GM21723 (cell line): ENCODE results near the gene OFD1.
A peak's percentile ranks its signal among the peaks of the same experiment; 100 is the strongest.
"Not testable (repeated sequence)": the region's sequence is repeated elsewhere in the genome, so short reads cannot be mapped to it uniquely, and the experiment has no call there.

ENCODE experiments used
- ATAC-seq: cut with Tn5 transposase; IDR thresholded peaks from one replicate; pipeline ENCODE4 v1.9.1; 2021; ENCODE audit warnings: mild to moderate bottlenecking, moderate library complexity; ENCODE audit not compliant: unreplicated experiment

OFD1 gene

DNA sequence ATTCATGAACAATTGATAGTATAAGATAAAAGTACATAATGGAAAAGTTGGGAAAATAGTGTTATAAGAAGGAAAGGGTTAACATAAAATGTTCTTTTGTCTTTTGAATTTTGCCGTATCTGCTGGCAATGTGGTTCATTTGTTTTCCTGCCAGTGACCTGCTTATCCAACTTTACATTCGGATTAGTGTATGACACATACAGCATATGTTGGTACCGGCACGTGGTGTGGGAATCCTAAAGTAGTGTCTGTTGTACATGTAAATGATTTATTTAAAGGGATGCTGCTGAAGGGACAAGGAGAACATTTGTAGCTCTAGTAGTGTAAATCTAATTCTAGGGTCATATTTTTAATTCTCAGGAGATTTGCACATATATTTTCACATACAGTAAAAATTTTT, 34.2 kb upstream of the OFD1 start:
- no peak for ATAC-seq

DNA sequence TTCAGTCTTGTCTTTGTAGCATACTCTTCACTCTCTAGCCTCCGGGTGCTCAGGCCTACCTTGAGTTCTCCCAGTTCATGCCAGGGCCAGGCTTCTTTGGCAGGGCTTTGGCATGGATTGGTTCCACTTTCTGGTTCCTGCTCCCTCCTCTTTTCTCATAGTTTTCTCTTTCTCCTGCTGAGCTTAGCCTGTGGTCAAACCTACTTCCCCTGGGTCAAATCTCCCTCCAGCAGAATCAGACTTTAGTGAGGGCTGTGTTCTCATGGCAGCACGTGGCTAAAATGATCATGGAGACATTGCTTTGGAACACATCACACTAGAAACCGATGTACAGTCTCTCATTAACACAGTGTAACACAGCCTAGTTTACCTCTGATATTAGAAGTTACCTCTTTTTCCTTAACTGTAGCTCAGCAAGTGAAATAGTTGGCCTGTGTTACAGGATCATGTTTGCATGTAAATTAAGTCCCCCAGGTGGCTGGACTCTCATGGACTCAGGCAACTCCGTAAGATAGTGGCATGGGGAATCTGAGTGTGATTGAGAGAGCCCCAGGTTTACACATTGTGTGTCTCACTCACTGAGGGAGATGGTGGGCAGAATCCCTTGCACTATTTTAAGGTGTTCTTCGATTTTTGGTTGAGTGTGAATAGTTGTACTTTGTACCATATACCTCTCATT, 32.3 kb upstream of the OFD1 start:
- ATAC-seq, result no peak

- no peak for ATAC-seq
Observed at GRCh38 chrX:13703135-13703534, 31.4 kb upstream of the OFD1 start.

DNA sequence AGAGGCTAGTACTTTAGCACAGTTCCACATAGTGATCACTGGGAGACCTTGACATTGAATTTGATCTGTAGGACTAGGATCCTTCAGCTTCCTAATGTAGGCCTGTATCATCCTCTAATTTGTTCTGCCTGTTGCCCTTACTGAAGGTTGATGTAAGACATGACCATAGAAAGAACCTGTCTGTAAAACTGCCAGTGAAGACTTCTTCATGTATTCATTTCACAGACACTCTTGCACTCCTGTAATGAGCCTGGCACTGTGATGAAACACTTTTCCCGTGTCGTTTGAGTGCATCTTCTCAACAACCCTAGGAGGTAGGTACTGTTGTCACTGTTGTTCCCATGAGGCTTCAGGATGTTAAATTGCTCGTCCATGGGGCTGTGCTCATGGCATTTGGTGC, 31.0 kb upstream of the OFD1 start:
- ATAC-seq, result no peak

- no peak for ATAC-seq
Observed at GRCh38 chrX:13711141-13711540, 23.4 kb upstream of the OFD1 start.

DNA sequence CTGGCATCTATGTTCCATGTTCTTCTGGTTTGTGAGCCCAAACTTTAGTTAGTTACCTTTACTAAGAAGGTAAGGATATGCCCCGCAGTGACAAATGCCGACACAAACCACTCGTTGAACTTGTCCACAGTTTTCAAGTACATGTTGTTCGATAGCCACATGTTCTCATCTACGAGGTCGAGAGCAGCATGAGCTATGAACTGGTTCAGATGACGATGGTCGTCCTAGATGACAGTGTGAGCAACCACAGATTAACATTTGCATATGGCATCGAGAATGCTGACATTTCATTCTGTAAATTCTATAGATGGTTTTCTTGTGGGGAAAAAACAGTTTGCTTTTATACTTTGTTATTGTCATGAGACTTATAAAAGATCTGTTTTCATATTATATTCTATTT, 18.1 kb upstream of the OFD1 start:
- no peak for ATAC-seq

GRCh38 chrX:13716905-13717304, 17.6 kb upstream of the OFD1 start:
- ATAC-seq, result no peak

DNA sequence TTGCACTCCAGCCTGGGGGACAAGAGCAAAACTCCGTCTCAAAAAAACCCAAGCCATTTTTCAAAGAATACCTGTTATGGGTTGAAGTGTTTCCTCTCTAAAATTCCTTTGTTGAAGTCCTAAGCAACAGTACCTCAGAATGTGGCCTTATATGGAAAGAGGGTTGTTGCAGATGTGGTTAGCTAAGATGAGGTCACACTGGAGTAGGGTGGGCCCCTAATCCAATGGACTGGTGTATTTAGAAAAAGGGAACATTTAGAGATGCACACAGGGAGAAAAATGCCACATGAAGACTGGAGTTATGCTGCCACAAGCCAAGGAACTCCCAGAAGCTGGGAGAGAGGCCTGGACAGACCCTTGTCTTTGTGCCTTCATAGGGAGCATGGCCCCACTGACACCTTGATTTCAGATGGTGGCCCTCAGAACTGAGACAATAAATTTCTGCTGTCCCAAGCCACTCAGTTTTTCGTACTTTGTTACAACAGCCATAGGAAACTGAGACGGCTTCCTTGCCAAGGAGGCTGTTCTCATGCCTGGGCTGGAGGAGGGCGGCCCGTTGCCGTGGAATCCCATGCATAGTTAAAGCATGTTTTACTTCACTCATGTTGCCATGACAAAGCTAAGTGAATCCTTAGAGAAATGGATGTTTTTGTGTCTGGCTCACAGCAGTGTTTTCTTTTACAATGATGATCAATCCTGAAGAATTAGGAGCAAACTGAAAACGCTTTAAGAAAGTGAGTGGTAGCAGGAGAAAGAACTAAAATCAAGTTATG, 16.7 kb upstream of the OFD1 start:
- no peak for ATAC-seq

GRCh38 chrX:13719192-13719856, 15.2 kb upstream of the OFD1 start:
- ATAC-seq, result no peak

DNA sequence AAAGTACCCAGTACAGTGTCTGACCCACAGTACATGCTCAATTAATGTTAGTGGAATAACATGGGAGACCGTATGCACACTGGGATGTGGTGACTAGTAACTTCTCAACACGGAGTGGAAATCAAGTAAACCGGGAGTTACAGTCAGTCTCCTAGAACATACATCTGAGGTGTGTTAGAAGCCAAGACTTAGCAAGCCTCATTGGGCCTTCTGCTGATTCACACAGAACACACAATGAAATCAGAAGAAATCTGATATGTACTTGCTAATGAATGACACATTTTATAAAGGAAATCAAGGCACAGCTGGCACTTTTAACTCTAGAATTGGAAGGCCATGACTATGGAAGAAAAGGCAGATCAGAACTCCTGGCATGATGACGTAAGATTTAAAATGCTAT, 13.2 kb upstream of the OFD1 start:
- ATAC-seq, result no peak

DNA sequence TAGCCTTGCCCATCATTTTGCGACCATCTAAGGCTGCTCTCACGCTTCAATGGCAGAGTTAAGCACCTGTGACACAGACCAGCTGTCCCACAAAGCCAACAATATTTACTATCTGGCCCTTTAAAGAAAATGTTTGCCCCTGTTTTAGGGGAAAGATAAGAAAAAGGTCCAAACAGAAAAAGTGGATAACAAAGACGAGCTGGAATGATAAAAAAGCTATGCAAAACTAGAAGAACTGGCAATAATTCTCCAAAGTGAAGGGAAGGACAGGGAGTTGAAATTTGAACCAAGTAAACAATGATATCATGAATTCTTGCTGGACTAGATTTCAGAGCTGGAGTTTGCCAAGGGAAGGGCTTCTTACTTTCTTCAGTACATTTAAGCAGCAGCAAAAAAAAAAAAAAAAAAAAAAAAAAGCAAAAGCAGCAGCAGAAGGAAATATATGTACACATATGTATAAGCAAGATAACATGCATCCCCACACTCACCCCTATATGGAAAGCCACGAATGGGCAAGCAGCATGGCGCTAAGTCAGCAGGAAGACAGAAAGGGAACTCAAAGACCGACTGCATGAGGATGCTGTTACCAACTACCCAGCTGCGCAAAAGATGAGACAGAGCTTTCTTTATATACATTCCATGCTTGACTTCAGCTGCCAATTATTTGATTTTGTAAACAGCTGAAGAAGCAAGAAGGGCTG, 12.6 kb upstream of the OFD1 start:
- ATAC-seq, result no peak

- ATAC-seq, result not testable (repeated sequence)
Observed at GRCh38 chrX:13724878-13725277, 9.7 kb upstream of the OFD1 start.

DNA sequence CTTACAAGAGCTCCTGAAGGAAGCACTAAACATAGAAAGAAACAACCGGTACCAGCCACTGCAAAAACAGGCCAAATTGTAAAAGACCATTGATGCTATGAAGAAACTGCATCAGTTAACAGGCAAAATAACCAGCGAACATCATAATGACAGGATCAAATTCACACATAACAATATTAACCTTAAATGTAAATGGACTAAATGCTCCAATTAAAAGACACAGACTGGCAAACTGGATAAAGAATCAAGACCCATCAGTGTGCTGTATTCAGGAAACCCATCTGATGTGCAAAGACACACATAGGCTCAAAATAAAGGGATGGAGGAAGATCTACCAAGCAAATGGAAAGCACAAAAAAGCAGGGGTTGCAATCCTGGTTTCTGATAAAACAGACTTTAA, 8.0 kb upstream of the OFD1 start:
- ATAC-seq, result not testable (repeated sequence)

- ATAC-seq, result not testable (repeated sequence)
Observed at GRCh38 chrX:13730523-13730922, 4.0 kb upstream of the OFD1 start.

DNA sequence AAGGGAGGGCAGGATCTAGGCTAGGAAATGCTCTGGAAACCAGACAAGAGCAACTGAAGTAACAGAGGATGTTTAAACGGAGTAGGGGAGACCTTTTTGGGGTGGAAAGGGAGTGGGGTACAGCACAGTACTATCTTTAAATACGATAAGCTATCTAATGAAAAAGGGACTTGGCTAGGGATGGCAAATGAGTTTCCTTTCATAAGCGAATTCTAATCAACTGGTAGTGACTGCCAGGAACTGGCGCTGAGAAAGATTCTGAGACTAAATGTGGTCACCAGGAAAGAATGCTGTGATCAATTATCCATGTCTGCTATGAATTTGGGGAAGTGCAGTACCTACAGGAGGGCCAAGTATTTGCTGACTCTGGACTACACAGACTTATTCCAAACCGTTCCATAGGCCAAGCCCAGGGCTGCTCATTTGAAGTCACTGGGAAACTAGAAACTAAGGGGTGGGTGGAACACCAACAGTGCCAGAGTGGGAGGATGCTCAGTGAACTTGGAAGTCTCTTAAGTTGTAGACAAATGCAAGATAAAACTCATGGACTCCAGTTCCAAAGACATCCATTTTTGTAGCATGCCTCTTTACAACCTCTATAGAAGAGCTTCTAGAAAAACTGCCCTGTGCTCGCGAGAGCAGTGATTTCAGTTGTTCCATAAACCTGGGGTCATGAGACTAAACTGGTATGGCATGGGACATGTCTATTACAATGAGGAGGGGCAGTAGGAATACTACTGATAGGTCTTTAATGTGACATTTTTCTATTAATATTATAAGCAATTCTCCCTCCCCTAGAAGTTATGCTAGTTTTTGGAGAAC, 2.1 kb upstream of the OFD1 start:
- no peak for ATAC-seq

GRCh38 chrX:13733506-13733905, 1.0 kb upstream of the OFD1 start:
- no peak for ATAC-seq

DNA sequence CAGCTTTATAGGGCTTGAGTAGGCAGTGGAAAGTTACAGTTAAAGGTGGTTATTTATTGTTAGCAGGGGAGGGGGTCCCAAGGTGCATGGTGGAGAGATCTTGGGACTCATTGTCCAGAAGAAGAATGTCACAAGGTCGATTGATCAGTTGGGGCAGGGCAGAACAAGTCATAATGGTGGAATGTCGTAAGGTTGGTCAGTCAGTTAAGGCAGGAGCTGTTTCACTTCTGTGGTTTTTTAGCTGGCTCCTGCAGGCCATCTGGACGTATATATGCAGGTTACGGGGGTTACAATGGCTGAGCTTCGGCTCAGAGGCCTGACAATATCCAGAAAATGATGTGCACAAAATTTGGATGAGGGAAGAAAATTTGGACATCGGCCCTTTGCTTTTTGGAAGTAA, 7.1 kb downstream of the OFD1 start:
- no peak for ATAC-seq

- peak; percentile 92 for ATAC-seq
Observed at GRCh38 chrX:13742397-13743176, 8.0 kb downstream of the OFD1 start.

GRCh38 chrX:13747836-13748235, 13.3 kb downstream of the OFD1 start:
- ATAC-seq, result no peak

- ATAC-seq, result no peak
Observed at GRCh38 chrX:13748486-13748885, 13.9 kb downstream of the OFD1 start.
